ENCODE measurements around the gene IGF1R. TPM values are rescaled to one million over a fixed set of nuclear protein-coding genes. Genes with fewer than 3 reads are reported as not detected.

Gene IGF1R
- polyA plus RNA-seq, 6 donors from 2014 or later = 0.78 to 5.5 (median 3.3) TPM

DNA sequence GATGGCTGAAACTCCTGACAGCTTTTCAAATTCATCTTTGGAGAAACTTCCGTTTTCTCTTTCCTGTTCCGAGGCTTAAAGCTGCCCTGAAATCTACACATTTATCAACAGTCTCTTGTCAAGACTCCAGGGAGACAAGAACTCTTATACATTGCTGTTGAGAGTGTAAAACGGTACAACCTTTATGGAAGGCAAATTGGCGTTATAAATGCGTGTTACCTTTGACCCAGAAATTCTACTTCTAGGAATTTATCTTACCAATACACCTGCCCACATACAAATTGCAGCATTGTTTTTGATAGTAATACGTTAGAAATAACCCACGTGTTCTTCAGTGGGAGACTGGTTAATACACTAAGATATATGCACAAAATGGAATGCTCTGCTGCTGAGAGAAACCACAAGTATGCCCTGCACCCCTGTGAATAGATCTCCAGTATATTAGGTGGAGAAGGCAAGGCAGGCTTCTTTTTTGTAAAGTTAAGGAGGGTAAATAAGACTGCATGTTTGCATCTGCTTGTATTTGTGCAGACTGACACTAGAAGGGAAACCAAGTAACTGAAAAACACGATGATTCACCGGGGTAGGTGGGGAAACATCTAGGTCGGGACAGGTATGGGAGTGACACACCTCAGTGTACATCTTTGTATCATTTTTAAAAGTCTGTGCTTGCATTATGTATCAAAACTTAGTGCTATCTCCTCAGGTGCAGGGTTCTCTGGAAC lies 97.5 kb downstream of the IGF1R start:
- H3K4me1 Mint-ChIP-seq = peaks cover 12 to 24% (median 18%) of the 10 kb centered on the region in 3 donors
- DNase-seq (no peak), ATAC-seq (ENCODE audit: low read depth in 2 of 2) (no peak)
- no peaks in the 10 kb centered on the region for H3K36me3 Mint-ChIP-seq
- no peaks in the 10 kb centered on the region for H3K27me3 Mint-ChIP-seq
- no peak overlapping the region for H3K4me3 Mint-ChIP-seq
- H3K9me3 Mint-ChIP-seq = no peaks in the 10 kb centered on the region
- peak overlapping the region in 2 of 6 donors; percentile 22 to 50 for H3K27ac Mint-ChIP-seq

DNA sequence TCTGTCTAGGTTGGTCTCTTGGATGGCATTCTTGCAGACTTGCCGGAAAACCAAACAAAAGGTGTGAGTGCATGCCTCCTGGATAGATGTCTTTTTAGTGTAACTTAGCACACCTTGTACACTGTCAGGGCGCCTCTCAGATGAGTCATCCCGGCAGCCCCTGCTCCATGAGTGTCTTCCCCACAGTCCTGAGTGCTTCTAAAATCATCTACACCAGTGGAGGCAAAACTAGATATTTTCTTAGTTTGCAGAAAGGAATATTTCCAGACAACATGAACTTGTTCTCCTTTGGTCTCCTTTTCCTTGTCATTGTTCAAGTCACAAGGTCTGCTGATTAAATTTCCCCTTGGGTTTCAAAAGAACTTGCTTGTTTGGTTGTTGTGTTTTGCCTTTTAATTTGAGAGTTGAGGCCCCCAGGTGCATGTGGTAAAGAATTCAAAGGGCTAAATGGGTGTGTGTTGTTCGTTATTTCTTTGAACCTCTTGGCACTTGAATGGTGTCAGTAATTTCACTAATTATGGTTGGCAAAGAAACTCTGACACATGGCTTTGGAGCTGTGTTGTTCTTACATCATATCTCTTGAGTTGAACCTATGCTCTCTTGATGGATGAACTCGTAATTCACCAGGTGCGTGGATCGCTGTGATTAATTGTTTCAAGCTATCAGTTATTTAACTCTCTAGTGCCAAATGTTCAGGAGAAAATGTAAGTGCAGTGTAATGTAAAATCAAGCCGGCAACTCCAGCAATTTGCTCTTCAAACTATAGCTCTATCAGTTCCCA lies 98.2 kb downstream of the IGF1R start:
- Mint-ChIP-seq H3K4me3 (no peak overlapping the region), H3K27ac (peak overlapping the region in 1 of 6 donors; percentile 50)

DNA sequence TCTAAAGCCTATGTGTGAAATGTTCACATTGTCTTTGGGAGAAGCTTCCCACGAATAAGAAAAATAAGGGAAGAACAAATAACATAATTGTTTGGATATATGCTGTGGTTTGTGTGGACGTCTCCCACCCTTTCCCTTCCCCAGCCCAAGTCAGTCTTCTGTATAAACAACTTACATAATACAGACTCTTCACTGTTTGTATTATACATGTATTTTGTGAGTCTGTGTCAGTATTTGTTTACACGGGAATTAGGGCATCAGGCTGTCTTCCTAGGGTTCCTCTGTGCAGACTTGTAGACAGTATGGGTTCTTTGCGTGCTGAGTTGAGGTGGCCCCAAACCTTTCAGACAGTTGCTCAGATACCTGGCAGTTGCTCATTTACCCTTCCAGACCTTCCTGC lies 103.4 kb downstream of the IGF1R start:
- DNase-seq (no peak), ATAC-seq (ENCODE audit: low read depth in 2 of 2) (no peak)
- peaks cover 0 to 10% (median 8%) of the 10 kb centered on the region in 3 donors for H3K4me1 Mint-ChIP-seq
- no peak overlapping the region for H3K4me3 Mint-ChIP-seq
- H3K36me3 Mint-ChIP-seq = no peaks in the 10 kb centered on the region
- H3K27me3 Mint-ChIP-seq = no peaks in the 10 kb centered on the region
- H3K27ac Mint-ChIP-seq = no peak overlapping the region
- H3K9me3 Mint-ChIP-seq = no peaks in the 10 kb centered on the region

More for the DNA sequence above, 98.2 kb downstream of the IGF1R start:
- Mint-ChIP-seq H3K36me3 (no peaks in the 10 kb centered on the region), H3K9me3 (no peaks in the 10 kb centered on the region), H3K27me3 (no peaks in the 10 kb centered on the region), H3K4me1 (peaks cover 12 to 23% (median 18%) of the 10 kb centered on the region in 3 donors)
- DNase-seq (no peak), ATAC-seq (ENCODE audit: low read depth in 2 of 2) (no peak)

DNA sequence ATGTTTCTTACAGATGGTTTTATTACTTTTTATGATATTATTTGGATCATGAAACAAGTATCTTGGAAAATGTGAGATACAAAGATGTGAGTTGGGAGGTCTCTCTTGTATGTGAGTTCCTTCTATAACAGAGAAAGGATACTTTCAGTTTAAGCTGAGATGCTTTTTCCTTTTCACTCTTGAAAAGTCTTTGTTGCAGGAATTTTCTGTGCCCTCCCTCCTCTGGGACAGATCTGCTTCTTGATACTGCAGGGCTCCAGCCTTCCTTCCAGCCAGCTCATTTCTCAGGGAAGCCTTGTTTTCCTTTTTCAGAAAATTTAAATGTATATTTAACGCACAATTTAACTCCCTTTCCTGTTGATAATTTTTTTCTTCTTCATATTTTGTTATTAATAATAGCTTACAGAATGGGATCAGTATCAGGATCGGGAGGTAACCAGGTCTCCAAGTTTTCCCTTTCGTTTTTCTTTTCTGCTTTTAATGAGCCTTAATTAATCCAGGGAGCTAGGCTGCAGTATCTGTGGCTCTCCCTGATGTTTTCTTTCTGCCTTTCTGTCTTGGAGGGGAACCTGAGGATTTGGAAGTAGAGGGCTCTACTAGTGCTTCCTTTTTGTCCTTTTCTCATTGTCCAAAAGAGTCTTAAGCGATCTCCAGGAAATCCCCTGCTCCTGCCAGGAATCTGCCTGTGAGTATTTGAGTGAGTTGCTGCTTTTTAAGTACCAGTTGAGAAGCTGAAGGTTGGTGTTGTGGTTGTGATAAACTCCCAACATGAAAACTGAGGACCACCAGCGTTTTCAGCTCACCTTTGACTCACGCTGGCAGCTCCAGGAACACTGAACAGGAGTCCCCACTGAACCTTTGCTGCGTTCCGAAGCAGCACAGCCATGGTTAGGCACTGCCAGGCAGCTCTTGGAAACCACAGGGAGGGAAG lies 105.7 kb downstream of the IGF1R start:
- Mint-ChIP-seq H3K4me1 (peaks cover 4 to 15% (median 10%) of the 10 kb centered on the region in 3 donors), H3K36me3 (no peaks in the 10 kb centered on the region), H3K27me3 (no peaks in the 10 kb centered on the region), H3K4me3 (no peak overlapping the region), H3K9me3 (no peaks in the 10 kb centered on the region), H3K27ac (peak overlapping the region in 2 of 6 donors; percentile 6 to 48)
- ATAC-seq (ENCODE audit: low read depth in 2 of 2) = no peak
- DNase-seq = no peak

DNA sequence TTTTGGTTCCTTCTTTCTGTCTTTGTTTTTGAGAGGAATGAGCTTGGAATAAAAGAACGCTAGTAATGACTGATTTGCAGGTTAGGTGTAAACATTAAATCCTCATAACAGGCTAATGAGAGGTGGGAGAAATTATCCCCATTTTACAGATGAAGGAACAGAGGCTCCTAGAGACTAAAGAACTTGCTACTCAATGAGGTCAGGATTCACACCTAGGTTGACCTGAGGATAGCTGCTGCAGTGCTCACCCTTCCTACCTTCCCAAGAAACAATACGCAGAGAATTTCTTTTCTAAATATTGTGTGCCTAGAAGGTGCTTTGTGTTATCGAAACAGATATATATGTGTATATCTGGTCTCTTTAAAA lies 106.3 kb downstream of the IGF1R start:
- Mint-ChIP-seq H3K4me1 (peaks cover 4 to 15% (median 10%) of the 10 kb centered on the region in 3 donors), H3K4me3 (no peak overlapping the region), H3K9me3 (no peaks in the 10 kb centered on the region), H3K27ac (no peak overlapping the region), H3K27me3 (no peaks in the 10 kb centered on the region), H3K36me3 (no peaks in the 10 kb centered on the region)
- DNase-seq (no peak), ATAC-seq (ENCODE audit: low read depth in 2 of 2) (no peak)

DNA sequence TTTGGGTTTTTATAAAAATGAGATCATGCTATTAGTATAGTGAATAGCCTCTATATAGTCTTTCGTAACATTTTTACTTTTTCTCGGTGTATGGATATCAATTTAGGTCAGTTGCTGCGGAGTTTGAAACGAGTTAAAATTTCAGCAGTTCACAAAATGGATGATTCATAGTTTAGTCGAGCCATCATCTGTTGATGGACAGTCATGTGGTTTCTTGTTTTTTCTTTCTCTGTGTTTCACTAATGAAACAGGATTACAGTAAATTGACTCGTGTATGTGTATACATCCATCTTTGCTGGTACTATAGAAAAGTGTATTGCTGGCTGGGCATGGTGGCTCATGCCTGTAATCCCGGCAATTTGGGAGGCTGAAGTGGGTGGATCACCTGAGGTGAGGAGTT lies 106.8 kb downstream of the IGF1R start:
- no peak for DNase-seq
- Mint-ChIP-seq H3K4me1 (peaks cover 4 to 15% (median 10%) of the 10 kb centered on the region in 3 donors), H3K27me3 (no peaks in the 10 kb centered on the region), H3K36me3 (no peaks in the 10 kb centered on the region), H3K27ac (peak overlapping the region in 1 of 6 donors; percentile 68), H3K4me3 (no peak overlapping the region), H3K9me3 (no peaks in the 10 kb centered on the region)
- ATAC-seq (ENCODE audit: low read depth in 2 of 2) = no peak

DNA sequence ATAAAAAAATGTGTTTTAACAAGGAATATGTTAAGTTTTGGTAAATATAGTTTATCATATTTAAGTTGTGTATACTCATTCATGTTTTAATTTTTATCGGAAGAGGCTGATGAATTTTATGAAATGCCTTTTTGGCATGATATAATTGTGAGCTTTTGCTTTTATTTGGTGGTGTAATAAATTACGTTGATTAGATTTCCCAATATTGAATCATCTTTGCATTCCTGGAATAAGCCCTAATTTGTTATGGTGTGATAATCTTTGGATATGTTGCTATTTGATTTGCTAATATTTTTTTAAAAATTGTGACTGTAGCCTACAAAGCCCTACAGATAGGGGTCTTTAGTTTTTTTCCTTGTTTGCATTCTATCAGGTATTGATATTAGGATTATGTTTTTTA lies 107.4 kb downstream of the IGF1R start:
- peaks cover 4 to 17% (median 10%) of the 10 kb centered on the region in 3 donors for H3K4me1 Mint-ChIP-seq
- ATAC-seq (ENCODE audit: low read depth in 2 of 2) (no peak), DNase-seq (no peak)
- H3K36me3 Mint-ChIP-seq = no peaks in the 10 kb centered on the region
- H3K4me3 Mint-ChIP-seq = no peak overlapping the region
- no peaks in the 10 kb centered on the region for H3K9me3 Mint-ChIP-seq
- H3K27ac Mint-ChIP-seq = no peak overlapping the region
- no peaks in the 10 kb centered on the region for H3K27me3 Mint-ChIP-seq

DNA sequence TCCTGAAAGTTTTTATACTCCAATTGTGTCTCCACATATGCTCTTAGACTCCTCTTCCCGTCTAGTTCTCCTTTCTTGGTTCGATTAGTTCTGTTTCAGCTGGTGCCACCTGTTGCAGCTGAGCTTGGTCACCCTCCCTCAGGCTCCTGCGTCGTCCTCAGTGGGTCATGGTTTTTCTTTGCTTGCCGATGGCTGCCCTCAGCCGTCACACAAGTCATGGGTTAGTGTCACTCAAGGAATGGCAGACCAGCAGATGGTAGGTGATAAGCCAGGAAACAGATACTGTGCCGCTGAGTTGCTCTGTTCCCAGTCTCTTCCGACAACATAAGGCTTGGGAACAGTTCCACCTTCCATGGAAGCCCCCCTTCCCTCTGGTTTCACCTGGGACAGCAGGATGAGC lies 109.9 kb downstream of the IGF1R start:
- peaks cover 7 to 19% (median 10%) of the 10 kb centered on the region in 3 donors for H3K4me1 Mint-ChIP-seq
- no peaks in the 10 kb centered on the region for H3K9me3 Mint-ChIP-seq

DNA sequence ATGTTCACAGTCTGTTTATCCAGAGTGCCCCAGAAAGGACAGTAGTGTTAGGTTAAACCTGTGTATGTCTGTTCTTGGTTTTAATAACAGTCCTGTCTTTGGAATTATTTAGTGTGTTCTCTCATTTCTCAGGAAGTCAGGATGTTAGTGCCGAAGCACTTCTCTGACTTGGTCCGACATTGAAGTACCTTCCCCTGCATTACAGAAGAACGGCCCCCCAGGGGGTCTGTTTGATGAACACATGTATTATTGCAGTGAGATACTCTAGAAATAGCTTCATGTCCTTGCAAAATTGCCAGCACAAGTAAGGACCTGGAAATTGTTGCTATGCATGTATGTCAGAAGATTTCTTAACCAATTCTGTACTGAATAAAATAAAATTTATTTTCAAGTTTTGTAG lies 110.9 kb downstream of the IGF1R start:
- no peaks in the 10 kb centered on the region for H3K9me3 Mint-ChIP-seq
- H3K4me1 Mint-ChIP-seq = peaks cover 3 to 18% (median 7%) of the 10 kb centered on the region in 3 donors
- H3K27ac Mint-ChIP-seq = no peak overlapping the region
- DNase-seq = no peak
- H3K4me3 Mint-ChIP-seq = no peak overlapping the region
- H3K27me3 Mint-ChIP-seq = no peaks in the 10 kb centered on the region
- no peaks in the 10 kb centered on the region for H3K36me3 Mint-ChIP-seq
- no peak for ATAC-seq (ENCODE audit: low read depth in 2 of 2)

More for the DNA sequence above, 109.9 kb downstream of the IGF1R start:
- DNase-seq (no peak), ATAC-seq (ENCODE audit: low read depth in 2 of 2) (no peak)
- H3K27ac Mint-ChIP-seq = peak overlapping the region in 3 of 6 donors; percentile 75 to 95 (median 86)
- no peaks in the 10 kb centered on the region for H3K36me3 Mint-ChIP-seq
- no peak overlapping the region for H3K4me3 Mint-ChIP-seq
- H3K27me3 Mint-ChIP-seq = no peaks in the 10 kb centered on the region

DNA sequence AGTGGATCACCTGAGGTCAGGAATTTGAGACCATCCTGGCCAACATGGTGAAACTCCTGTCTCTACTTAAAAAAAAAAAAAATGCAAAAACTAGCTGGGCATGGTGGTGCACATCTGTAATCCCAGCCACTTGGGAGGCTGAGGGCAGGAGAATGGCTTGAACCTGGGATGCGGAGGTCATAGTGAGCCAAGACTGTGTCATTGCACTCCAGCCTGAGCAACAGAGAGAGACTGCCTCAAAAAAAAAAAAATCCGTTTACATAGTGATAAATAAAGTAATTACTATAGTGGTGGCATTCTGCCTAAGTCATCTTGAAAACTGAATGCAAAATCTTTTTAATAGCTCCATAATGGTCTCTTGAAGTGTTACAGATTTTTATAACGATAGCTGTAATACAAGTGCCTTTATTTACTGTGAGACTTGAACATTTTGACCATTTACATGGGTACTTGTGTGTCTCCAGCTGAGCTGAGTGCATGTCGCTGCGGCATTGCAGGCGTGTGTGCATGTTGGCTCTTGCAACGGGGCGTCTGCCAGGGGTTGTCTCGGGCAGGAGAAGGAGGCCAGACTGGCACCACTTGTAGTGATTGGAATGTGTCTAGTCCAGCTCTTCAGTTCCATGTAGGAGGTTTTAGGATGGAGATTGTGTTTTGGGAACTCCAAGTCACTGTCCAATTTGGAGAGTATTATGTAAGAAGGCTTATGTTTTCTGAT lies 111.9 kb downstream of the IGF1R start:
- H3K27ac Mint-ChIP-seq = no peak overlapping the region
- H3K4me1 Mint-ChIP-seq = peaks cover 0 to 12% (median 7%) of the 10 kb centered on the region in 3 donors
- H3K27me3 Mint-ChIP-seq = no peaks in the 10 kb centered on the region
- no peaks in the 10 kb centered on the region for H3K9me3 Mint-ChIP-seq
- no peak for DNase-seq
- no peaks in the 10 kb centered on the region for H3K36me3 Mint-ChIP-seq
- ATAC-seq (ENCODE audit: low read depth in 2 of 2) = no peak
- no peak overlapping the region for H3K4me3 Mint-ChIP-seq

DNA sequence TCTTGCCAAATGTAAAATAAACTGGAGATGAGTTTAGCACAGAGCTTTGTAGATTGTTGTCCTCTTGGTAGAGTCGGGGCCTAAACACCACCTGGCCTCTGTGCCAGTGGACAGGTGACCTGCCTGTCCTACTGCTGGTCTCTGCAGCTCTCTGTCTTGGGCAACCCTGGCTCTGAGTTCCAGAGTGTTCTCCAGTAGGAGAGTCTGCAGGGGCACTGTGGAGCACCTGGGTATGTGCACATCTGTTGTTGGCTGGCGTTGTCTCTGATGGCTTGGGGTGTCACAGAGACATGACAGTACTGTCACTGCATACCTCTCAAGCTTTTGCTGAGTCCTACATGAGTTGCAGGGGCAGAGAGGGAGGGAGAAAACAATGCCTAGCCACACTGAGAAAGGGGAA lies 112.6 kb downstream of the IGF1R start:
- Mint-ChIP-seq H3K9me3 (no peaks in the 10 kb centered on the region), H3K4me3 (no peak overlapping the region), H3K4me1 (peaks cover 0 to 12% (median 7%) of the 10 kb centered on the region in 3 donors), H3K36me3 (no peaks in the 10 kb centered on the region), H3K27me3 (no peaks in the 10 kb centered on the region), H3K27ac (peak overlapping the region in 1 of 6 donors; percentile 73)
- ATAC-seq (ENCODE audit: low read depth in 2 of 2) (no peak), DNase-seq (no peak)

DNA sequence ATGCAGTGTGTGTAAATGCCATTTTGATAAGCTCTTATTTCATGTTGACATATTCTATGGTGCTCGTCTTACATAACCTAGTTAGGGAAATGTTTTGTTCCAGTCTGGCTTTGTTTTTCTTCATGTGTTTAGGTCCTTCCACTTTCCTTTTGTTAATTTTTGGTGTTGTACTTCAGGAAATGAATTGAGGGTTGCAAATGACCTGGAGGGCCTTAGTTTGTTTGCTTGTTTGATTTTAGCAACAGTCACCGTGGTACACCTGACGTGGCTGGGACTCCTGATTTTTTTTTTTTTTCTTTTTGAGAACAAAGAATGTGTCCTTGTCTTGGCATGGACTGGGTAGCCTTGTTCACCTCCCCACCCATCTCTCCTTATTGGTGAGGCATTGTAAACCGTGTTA lies 114.8 kb downstream of the IGF1R start:
- Mint-ChIP-seq H3K27me3 (no peaks in the 10 kb centered on the region), H3K27ac (no peak overlapping the region), H3K36me3 (no peaks in the 10 kb centered on the region), H3K4me1 (peaks cover 0 to 8% (median 5%) of the 10 kb centered on the region in 3 donors), H3K4me3 (peak overlapping the region in 1 of 8 donors; percentile 20), H3K9me3 (no peaks in the 10 kb centered on the region)
- no peak for DNase-seq
- ATAC-seq (ENCODE audit: low read depth in 2 of 2) = no peak

DNA sequence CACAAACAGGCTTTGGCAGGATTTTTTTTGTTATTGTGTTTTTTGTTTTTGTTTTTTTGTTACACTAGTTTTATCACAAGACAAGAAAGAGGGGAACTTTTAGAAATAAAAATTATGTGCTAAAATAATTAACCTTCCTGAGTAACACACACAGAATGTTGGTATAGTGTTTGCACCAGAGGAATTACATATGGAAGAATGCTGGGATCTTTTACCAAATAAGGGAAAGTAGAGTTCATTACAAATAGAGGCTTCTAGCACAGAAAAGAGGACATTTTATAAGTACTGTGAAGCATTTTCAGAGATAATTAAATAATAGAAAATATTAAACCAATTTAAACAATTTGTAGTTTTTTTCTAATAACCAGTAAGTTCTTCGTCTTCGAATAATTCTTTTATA lies 116.0 kb downstream of the IGF1R start:
- Mint-ChIP-seq H3K36me3 (no peaks in the 10 kb centered on the region), H3K4me1 (peaks cover 0 to 5% (median 3%) of the 10 kb centered on the region in 3 donors), H3K27me3 (no peaks in the 10 kb centered on the region), H3K27ac (no peak overlapping the region), H3K4me3 (no peak overlapping the region), H3K9me3 (no peaks in the 10 kb centered on the region)
- ATAC-seq (ENCODE audit: low read depth in 2 of 2) = no peak
- DNase-seq = no peak

Data from naive B cell (primary cell).